ES-I3 (cell line): ENCODE results near the gene TMEM107.
A peak's percentile ranks its signal among the peaks of the same experiment; 100 is the strongest.

Experiments
- H3K36me3 ChIP-seq: 2 replicates; pipeline ENCODE4 v1.6.1; 2013; ENCODE audit warnings: mild to moderate bottlenecking, low read length, control low read depth, moderate library complexity; ENCODE audit not compliant: insufficient read depth
- H3K4me1 ChIP-seq: 2 replicates; pipeline ENCODE4 v1.6.1; 2013; ENCODE audit warnings: mild to moderate bottlenecking, control low read depth, low read length; ENCODE audit not compliant: insufficient read depth
- H3K9ac ChIP-seq: 2 replicates; pipeline ENCODE4 v1.6.1; 2013; ENCODE audit warnings: low read depth, mild to moderate bottlenecking, low read length, moderate library complexity
- H3K9me3 ChIP-seq: 2 replicates; pipeline ENCODE4 v1.6.1; 2013; ENCODE audit warnings: mild to moderate bottlenecking, low read length, moderate library complexity; ENCODE audit not compliant: control insufficient read depth, insufficient read depth

TMEM107 gene

DNA sequence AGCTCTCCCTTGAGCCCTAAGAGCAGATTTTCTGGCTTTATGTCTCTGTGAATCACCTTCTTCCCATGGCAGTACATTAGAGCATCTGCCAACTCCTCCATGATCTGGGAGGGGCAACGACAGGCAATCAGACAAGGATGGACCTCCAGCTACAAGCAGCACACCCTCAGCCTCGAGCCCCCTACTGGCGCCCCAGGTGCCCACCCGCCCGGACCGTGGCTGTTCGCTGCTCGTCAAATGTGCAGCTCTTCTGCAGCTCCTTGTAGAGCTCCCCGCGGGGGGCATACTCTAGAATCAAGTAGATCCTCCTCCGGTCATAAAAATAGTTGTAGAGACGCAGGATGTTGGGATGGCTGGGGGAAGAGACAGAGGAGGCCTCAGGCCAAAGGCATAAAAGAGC, 30.4 kb upstream of the TMEM107 start:
- no peak overlapping the region for H3K9ac ChIP-seq
- H3K4me1 ChIP-seq = no peaks in the 10 kb centered on the region
- H3K36me3 ChIP-seq = peaks cover 17% of the 10 kb centered on the region
- H3K9me3 ChIP-seq = no peaks in the 10 kb centered on the region

DNA sequence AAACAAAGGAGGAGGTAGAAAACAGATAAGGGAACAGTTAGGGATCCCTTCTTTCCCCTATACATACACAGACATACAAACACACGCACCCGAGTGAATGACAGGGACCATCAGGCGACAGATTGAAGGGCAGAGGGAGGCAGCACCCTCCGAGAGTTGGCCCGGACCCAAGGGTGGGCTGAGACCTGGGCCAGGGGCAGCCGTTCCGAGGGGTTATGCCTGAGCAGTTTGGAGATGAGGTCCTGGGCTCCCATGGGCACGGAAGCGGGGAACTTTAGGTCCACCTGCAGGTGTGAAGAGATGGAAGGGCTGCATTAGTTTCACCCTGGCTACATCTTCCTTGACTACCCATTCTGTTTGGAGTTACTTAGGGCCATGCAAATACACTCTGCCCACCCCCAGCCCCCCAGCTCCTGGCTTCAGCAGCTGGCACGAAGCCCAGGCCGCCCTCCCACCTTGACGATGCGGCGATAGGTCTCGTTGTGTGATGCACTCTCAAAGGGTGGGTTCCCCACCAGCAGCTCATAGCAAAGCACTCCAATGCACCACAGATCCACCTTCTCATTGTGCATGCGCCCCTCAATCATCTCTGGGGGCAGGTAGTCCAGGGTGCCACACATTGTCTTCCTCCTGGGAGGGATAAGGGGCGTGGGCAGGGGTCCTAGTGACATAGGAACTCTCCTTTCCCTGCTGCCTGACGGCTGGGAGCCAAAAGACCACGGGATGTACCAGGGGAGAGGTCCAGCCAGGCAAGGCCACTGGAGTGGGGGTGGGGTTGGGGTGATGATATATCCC, 28.8 kb upstream of the TMEM107 start:
- no peaks in the 10 kb centered on the region for H3K4me1 ChIP-seq
- no peak overlapping the region for H3K9ac ChIP-seq
- peaks cover 17% of the 10 kb centered on the region for H3K36me3 ChIP-seq
- H3K9me3 ChIP-seq = no peaks in the 10 kb centered on the region

DNA sequence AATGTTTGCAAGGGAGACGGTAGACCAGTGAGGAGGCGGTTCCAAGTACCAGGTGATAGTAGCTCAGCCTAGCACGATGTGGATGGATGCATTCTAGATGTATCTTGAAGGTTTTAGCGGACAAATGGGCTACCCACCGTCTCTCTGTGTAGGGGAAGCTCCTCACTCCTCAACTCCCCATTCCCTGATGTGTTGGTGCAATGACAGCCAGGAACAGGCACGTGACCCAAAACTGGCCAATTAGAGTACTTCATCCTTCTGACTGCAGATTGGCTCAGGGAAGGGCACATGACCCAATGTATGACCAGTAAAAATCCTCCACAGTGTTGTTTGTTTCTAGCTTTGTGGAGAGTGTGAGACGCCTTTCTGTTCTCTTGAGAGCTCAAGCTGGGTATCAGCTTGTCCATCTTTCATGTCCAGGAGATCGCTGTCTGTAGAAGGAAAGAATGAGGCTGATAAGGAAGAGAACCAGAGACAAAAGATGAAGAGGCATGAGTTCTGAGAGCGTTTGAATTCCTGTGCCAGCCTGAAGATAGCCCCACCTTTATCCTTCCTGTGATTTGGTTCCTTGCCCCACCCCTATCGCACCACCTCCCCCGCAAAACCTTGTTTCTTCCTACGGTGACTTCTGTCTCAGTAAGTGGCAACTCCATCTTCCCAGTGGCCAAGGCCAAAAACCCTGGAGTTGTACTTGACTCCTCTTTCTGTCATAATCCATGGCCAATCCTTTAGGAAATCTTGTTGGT, 16.1 kb upstream of the TMEM107 start:
- Histone ChIP-seq H3K36me3 (no peaks in the 10 kb centered on the region), H3K4me1 (peaks cover 9% of the 10 kb centered on the region), H3K9ac (peak overlapping the region; percentile 47), H3K9me3 (no peaks in the 10 kb centered on the region)

DNA sequence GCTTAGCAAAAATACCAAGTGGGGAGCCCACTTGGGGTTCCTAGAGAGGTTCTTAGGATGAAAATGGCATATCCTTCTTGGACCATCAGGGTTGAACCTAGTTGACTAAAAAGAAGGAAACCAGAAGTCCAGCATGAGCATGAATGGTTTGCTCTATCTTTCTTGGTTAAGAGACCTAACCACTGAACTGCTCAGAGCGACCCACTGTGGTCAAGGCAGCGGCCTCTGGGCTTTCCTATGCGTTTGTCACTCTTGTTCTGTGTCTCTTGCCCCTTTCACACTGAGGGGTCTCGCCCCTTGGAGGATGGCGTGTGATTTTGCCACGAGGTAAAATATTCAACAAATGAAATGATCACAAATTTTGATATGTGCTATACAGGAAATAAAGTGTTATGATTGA, 14.3 kb upstream of the TMEM107 start:
- H3K9me3 ChIP-seq = no peaks in the 10 kb centered on the region
- H3K9ac ChIP-seq = peak overlapping the region; percentile 41; the same call in 1 of the 2 replicates
- peaks cover 9% of the 10 kb centered on the region for H3K4me1 ChIP-seq
- no peaks in the 10 kb centered on the region for H3K36me3 ChIP-seq

DNA sequence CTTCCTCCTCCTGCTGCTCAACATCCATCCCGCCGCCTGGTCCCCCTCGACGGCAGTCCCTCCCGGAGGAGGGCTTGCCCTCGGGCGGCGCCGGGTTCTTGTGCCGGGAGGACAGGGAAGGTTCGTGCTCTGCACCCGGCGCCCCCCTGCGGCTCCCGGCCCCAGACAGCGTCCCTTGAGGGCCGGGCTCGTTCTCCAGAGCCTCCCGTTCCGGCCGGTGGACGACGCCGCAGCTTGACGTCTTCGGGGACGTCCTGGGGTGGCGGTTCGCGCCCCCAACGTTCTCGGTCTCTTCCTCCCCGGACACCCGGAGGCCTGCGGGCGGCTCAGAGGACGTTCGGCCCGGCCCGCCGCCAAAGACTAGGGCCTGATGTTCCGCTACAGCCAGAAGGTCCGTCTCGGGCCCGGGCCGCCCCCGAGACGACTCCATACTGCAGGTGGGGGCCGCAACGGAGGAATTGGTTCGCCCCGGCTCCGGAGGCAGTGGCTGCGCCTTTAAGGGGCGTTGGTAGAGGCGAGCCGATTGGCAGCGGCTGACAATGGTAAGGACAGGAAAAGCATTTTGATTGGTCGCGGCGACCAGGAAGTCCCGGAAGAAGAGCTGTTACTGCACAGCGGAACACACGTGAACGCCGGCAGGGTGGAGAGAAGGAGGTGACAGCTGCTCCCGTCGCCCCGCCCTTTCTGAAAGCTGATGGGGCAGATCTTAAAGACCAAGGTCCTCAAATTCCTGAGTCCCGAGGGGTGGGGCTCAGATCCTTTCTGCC, 13.7 kb upstream of the TMEM107 start, which contains the start of gene BORCS6:
Gene BORCS6 (minus strand): TSS at position 470 of the 767 bp plus-strand sequence. CDS start 40 bp downstream, at position 430.
- H3K9me3 ChIP-seq = no peaks in the 10 kb centered on the region
- H3K4me1 ChIP-seq = peaks cover 9% of the 10 kb centered on the region
- peak within 1 kb of the TSS; percentile 75 for H3K9ac ChIP-seq
- no peaks in the 10 kb centered on the region for H3K36me3 ChIP-seq

DNA sequence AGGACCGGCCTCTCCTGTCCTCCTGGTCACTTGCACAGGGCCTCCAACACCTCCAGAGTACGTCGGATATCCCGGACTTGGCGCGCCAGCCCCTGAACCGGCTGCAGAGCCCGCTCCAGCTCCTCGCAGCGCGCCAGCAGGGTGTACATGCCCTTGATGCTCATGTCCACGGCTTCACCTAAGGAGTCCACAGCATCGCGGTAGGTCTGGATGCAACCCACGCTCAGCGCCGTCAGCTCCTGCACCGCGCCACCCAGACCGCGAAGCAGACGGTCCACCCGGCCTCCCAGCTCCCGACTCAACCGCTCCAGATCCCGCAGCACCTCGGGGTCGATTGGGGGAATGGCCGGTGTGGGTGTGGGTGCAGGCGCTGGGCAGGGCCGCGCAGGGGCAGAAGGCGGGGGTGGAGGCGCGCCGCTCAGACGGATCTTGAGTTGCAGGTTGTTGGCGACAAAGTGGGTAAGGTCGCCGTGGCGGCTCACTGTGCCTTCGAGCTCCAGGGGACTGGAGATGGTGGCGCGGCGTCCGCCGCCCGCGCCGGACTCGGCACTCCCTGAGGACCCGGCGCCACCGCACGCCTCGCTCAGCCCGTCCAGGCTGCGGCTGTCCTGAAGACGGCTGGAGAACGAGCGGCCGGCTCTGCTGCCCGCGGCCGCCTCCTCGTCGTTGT, 13.0 kb upstream of the TMEM107 start:
- peaks cover 9% of the 10 kb centered on the region for H3K4me1 ChIP-seq
- H3K9me3 ChIP-seq = no peaks in the 10 kb centered on the region
- no peaks in the 10 kb centered on the region for H3K36me3 ChIP-seq
- peak overlapping the region; percentile 75; the same call in 1 of the 2 replicates for H3K9ac ChIP-seq

DNA sequence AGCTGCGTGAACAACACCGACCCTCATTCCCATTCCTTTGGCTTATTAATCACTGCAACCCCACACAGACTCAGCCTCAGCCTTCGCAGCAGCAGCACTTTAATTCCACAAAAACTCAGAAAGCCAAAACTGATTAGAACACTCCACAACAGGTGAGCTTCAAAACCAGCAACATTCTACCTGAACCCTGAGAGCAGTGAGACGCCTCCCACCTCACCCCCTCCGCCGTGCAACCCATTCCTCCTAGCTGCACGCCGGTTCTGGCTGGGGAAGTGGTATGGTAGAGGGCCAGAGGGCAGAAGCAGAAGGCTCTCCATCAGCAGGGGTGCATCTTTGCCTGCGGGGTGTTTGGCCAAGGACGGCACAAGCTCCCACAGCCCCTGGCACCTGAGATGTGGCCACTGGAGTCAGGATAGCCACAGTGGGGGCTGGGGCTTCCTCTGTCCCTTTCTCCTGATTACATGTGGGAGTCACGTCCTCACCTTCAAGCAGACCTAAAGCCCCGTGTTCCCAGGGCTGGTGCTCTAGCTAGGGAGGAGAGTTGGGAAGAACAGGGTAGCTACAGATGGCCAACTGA, 12.2 kb upstream of the TMEM107 start:
- Histone ChIP-seq H3K9me3 (no peaks in the 10 kb centered on the region), H3K36me3 (no peaks in the 10 kb centered on the region), H3K4me1 (peaks cover 9% of the 10 kb centered on the region), H3K9ac (peak overlapping the region; percentile 75; the same call in 1 of the 2 replicates)

DNA sequence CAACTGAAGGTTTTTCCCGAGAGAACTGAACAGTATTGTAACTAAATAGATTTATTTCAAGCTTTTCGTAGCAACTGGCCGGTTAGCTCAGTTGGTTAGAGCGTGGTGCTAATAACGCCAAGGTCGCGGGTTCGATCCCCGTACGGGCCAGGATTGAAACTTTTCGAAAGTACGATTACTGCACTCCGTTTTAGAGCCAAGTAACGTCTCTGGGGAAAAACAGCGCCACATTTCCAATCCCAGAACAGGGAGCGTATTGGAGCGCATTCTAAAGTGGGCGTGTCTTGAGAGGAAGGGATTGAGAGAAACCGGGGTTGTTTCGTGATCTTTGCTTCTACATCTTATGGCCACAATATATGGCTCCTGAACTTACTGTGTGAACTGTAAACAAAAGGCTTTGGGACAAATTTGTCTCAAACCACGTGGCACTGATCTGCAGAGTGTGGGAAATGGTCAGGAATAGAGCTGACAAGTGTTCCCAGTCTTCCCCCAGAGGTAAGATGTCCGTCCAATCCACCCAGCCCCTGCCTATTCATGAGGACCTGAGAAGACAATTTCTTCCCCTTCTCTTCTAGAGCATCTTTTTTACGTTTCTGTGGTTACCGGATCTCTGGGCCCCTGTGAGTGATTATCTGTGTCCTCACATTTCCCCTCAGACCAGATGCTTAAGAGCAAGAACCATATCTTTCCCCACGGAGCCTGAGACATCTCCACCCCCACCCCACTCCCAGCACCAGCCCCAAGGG, 11.5 kb upstream of the TMEM107 start:
- Histone ChIP-seq H3K36me3 (no peaks in the 10 kb centered on the region), H3K4me1 (peaks cover 9% of the 10 kb centered on the region), H3K9ac (peak overlapping the region; percentile 92), H3K9me3 (no peaks in the 10 kb centered on the region)

DNA sequence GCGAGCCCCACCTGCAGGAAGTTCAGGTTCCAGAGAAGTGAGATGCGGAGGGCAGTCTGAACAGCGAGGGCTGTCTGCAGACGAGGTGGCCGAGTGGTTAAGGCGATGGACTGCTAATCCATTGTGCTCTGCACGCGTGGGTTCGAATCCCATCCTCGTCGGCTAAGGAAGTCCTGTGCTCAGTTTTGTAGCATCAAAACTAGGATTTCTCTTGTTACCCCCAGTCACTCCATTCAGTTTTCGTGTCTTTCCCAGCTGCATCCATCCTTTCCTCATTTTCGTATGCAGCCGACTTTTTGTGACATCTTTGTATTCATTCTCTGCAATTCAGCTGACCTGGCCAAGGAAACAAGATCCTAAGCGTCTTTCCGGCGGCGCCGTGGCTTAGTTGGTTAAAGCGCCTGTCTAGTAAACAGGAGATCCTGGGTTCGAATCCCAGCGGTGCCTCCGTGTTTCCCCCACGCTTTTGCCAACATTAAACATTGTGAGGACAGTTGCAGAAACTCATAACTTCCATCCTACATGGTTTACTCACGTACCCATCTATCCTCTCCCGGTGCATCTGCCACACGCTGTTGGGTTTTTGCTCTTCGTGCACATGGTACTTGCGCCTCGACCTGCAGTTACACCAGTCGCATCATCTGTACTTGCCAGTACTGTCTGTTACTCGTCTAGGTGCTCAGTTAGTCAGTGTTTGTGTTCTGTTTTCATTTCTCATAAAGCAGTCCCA, 10.8 kb upstream of the TMEM107 start:
- Histone ChIP-seq H3K9me3 (no peaks in the 10 kb centered on the region), H3K9ac (peak overlapping the region; percentile 92), H3K36me3 (no peaks in the 10 kb centered on the region), H3K4me1 (peaks cover 9% of the 10 kb centered on the region)

DNA sequence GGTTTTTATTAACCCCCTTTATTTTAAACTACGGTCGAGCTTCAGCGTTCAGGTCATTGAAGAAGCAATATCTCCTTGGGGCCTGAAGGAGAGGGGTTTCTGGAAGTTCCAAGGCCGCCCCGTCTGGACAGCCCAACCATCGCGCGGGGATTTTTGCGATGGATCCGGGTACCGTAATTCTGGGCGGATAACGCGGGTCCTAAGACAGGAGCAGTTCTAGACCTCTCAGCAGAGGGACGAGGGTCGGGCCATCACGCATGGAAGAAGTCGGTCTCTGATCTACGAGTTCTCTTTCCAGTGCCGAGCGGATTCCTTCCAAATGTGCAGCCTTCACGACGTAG, 10.2 kb upstream of the TMEM107 start:
- Histone ChIP-seq H3K9ac (peak overlapping the region; percentile 92), H3K9me3 (no peaks in the 10 kb centered on the region), H3K36me3 (no peaks in the 10 kb centered on the region), H3K4me1 (peaks cover 9% of the 10 kb centered on the region)

DNA sequence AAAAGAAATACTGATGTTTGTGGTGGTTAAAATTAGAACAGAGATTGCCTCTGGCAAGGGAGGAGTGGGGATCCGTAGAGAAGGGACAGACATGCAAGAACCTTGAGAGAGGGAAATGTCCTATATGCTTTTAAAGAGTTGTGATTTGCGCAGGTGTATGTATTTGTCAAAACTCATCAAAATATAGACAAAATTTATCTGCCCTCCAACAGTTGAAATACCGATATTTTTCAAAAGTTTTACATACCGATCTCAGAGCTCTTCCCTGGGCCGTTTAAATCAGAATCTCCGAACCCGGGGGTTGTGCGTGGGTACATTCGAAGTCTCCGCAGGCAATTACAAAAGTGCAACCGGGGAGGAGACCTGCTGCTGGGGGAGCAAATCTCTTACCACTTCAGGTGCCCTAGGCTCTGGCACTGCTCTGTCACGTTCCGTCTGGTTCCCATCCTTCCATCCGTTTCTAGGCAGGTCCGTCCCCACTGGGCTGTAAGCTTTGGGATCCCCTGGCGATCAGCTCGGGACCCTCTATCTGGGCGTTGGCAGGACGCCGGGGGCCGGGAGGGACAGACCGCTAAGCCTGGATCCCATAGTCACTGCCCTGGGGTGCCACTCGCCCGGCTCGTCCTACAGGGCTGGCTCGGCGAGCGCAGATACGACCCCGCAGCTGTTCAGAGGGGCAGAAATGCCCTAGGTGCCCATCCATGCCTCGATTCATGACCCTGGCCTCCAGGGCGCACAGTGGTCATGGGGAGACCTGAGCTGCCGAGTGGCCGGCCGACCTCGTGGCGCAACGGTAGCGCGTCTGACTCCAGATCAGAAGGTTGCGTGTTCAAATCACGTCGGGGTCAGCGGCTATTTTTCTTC, 9.6 kb upstream of the TMEM107 start:
- H3K9ac ChIP-seq = peak overlapping the region; percentile 92
- H3K4me1 ChIP-seq = peaks cover 9% of the 10 kb centered on the region
- H3K36me3 ChIP-seq = no peaks in the 10 kb centered on the region
- no peaks in the 10 kb centered on the region for H3K9me3 ChIP-seq
